Renal cortical epithelial cell (primary cell): Measurements from ENCODE around the gene MYO16. TPM values are rescaled to one million over a fixed set of nuclear protein-coding genes. Genes with fewer than 3 reads are reported as not detected.

Source experiments
- DNase-seq: peaks from one replicate; pipeline ENCODE4 v3.0.0-alpha.2; 2011; ENCODE audit warnings: low read depth
- total RNA-seq: library from RNA; depleted of rRNA; stranded (reverse); fragments of >200 nt; gene quantifications from 2 replicates; pipeline ENCODE4 v1.2.3, GENCODE V29; 2014

MYO16 gene
- 0.15 and 0.17 TPM in 2 replicates for total RNA-seq

GRCh38 chr13:108629181-108629752, at the start of gene MYO16:
Gene MYO16, plus strand, starts transcription at chr13:108629611. Its CDS starts 234 bp downstream, at chr13:108629845.
- DNase-seq: no peak

- DNase-seq: no peak
Observed at GRCh38 chr13:108586826-108587225, 42.6 kb upstream of the MYO16 start.

GRCh38 chr13:108588516-108588915, 40.9 kb upstream of the MYO16 start:
- no peak for DNase-seq

- DNase-seq: no peak
Observed at GRCh38 chr13:108594153-108594552, 35.3 kb upstream of the MYO16 start.

DNA sequence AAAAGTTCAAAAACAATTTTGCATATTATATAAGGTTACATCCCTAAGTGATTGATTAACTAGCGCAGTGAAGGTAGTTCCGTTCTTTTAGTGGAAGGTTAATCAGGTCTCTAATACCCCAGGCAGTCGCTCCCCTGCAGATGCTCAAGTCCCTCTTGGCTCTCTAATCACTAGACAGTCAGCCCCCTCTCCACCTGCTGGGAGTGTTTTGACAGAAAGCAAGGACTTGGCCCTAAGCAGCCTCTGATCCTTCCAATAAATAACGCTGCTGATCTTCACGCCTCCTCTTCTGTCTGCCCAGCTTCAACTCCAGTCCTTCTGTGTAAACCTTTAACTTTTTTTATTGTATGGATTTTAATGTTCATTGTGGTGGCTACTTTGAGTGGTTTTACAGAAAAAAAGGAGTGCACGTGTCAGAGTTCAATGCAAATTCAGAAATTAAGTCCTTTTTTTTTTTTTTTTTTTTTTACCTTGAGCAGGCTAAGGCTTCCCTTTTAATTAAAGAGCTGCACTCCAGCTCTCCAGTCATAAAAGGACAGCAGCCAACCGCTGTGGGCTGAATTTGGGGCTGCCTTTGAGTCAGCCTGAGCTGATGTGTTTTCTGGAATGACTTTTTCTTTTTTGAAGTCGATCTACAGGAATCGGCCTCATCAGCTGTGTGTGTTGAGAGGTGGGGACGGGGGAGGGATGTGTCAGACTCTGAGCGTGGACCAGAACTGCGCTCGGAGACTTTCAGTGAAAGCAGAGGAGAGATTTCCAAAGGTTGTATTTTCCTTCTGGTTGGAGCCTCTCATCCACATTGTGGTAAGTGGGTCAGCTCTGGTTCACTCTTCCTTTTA, 33.8 kb upstream of the MYO16 start:
- no peak for DNase-seq

DNA sequence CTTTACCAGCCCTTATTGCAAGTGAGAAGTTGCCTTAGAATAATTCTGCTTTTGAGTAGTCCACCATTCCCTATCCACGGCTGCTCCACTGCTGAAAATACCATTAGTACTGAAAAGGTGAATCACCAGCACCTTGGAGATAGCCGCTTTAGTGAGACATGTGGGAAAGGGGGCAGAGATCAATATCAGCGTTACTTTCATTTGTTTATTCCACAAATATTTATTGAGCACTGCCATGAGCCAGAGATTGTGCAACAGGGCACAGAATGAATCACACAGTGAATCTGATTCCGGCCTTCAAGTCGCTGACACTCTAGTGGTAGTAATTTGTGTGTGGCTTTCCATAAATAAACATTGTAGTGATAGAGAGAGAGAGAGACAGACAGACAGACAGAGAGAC, 31.5 kb upstream of the MYO16 start:
- peak; percentile 3 for DNase-seq

GRCh38 chr13:108606424-108606823, 23.0 kb upstream of the MYO16 start:
- DNase-seq: no peak

- peak; percentile 15 for DNase-seq
Observed at GRCh38 chr13:108609353-108609752, 20.1 kb upstream of the MYO16 start.

DNA sequence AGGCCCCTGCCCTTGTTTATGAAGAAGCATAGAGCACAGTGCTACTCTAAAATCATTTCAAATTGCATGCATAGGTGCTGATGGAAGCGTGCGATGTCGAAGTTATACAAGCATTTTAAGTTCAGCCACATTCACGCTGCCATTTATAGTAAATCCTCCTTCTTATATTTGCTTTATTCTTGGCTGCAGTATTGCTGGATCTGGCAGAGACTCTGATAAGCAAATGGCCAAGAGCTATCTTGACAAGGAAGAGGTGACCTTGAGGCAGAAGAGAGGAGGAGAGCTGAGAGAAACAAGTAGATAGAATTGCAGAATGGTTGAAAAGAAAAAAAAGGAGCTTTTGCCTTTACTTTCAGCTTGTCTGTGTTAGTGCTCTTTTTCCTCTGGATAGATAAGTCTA, 18.9 kb upstream of the MYO16 start:
- no peak for DNase-seq

DNA sequence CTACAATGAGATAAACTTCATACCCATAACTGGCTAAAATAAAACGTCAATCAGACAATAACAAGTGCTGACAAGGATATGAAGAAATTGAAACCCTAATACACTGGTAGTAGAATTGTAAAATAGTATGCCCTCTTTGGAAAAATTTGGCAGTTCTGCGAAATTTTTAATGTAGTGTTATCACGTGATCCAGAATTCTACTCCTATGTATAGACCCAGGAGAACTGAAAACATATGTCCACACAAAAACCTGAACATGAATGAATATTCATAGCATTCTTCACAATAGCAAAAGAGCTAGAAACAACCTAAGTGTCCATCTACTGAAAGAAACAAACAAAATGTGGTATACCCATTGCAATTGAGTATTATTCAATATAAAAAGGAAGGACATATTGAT, 14.2 kb upstream of the MYO16 start:
- no peak for DNase-seq

DNA sequence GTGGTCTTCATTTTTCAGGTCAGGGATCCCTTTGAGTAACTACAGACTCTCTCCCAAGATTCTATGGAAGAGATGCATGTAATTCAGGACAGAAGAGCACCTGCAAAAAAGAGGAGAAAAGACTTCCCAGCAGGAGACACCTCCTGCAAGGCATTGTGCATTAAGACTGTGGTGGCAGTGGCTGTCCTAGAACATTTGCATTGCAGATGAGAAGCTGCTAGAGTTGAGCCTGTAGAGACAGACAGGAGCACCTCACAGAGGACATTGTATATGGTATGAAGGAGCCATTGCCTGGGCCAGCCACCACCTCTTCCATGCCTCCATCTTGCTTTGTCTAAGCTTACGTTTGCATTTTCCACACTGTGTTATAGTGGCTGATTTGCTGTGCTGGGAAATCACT, 11.2 kb upstream of the MYO16 start:
- DNase-seq: no peak

DNA sequence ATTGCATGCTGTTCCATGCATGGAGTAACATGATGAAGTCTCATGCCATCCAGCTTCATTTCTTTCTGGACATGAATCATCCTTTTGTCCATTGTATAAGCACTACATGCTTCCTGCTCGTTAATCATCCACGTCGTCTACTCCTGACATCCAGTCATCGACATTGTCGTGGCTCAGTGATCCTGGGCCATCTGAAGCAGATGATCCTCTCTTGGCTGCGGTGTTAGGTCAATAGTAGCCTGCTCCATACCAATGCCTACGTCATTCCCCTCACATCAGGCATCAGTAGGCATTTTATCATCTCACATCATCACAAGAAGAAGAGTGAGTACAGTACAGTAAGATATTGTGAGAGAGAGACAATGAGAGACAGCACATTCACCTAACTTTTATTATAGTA, 7.9 kb upstream of the MYO16 start:
- DNase-seq: peak; percentile 4

DNA sequence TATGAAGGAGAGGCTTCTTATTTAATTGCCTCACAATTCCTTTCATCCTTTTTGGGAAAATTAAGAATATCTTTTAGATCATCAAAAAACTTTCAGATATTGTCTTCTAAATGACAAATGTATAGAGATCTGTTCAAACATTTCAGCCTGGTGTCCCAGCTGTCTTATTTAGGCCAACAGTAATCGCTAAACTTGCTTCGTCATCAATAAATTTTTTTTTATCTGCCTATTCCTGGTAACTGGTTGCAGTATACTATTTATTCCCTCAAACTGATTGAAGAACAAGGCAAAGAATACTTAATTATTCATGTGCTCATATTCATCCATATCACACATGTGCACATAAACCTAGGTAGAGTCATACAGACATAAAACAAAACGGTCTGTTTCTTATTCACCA, 5.3 kb upstream of the MYO16 start:
- no peak for DNase-seq

DNA sequence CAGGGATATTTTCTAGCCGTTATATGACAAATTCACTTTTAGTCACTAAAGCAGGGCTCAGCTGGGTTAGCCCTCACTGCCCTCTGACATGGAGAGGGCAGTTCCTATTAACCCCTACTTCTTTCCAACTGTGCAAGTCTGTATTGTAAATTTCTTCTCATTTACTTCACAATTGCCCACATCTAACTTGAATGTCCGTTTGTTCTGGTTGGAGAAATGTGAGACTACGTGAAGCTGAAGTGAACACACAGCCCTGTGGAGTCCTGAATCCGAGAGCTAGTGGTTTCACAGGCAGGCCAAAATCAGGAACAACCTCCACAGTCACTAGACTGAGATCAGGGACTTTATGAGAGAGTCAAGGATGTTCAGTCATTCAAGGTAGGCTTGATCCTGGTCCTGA, 4.4 kb upstream of the MYO16 start:
- no peak for DNase-seq

DNA sequence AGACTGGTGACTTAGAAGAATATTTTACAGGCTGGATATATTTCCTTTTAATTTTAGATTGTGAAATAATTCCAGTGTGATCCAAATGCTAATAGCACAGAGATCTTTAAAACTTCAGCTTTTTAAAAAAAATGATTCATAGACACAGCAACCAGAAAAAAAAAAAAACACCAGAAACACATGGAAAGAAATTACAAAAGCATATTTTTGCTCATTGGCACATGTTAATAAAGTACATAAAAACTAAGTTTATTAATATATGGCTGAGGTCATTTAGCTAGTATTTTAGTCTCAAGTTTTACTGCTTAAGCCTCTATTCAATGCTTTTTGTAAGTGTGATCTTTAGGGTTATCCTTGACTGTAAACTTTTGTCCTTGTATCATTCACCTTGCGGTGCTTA, 577 bp downstream of the MYO16 start:
- no peak for DNase-seq

GRCh38 chr13:108632649-108633167, 3.3 kb downstream of the MYO16 start:
- no peak for DNase-seq

DNA sequence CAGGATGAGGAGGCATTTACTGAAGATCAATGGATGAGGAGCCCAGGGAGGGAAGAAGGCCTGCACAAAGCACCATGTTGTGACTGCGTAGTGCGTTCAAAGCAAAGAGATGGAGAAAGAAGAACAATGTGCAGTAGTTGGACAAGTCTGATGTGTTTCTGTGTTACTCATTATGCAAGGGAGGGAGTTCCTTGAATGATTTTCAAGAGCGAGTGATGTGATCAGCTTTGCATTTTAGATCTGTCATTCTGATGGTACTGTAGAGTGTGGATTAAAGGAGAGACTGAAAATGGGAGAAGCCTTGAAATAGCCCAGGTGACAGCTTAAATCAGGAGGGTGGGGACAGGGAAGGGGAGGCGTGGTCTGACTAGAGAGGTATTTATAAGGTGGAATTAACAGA, 9.5 kb downstream of the MYO16 start:
- no peak for DNase-seq

GRCh38 chr13:108643646-108644353, 14.4 kb downstream of the MYO16 start:
- DNase-seq: peak; percentile 65

DNA sequence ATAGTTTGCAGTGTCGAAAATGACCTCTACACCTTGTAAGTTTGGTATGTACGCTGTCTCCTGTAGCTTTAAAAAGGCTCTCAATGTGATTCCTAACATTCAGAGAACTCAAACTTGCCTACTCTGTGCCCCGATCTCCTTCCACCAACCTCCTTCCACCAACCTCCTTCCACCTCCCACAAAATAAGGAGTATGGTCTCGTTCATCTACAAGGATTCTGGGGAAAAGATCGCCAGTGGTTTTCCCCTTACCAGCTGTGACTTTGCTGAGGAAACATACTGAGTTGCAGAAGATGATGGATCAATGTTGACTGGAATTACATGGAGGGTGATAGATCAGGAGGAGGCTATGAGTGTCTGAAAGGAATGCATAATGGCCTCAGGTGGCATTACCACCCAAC, 16.0 kb downstream of the MYO16 start:
- no peak for DNase-seq

DNA sequence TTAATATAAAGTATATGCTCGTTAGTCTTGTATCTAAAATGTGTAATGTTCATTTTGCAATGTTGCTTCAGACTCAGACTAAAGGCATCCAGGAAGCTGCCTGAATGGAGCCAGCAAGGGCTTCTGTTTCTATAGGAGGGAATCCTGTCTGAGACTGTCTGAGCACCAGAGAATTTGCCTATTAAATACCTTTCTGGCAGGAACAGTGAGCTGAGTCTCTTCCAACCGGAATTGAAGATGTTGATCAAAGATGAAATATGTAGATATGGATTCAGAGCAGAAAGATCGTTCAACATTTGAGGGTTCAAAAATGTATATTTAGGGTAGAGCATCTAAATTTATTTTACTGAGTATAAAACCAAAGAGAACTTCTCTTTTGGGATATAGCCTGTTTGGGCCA, 20.9 kb downstream of the MYO16 start:
- no peak for DNase-seq

GRCh38 chr13:108656742-108657141, 27.3 kb downstream of the MYO16 start:
- DNase-seq: no peak

GRCh38 chr13:108657519-108657918, 28.1 kb downstream of the MYO16 start:
- no peak for DNase-seq

- no peak for DNase-seq
Observed at GRCh38 chr13:108662528-108662927, 33.1 kb downstream of the MYO16 start.
